Adrenal gland (tissue), 5 donors: ENCODE results near the gene KIF26A.

ENCODE experiments used
- POLR2A ChIP-seq, 2 donors: fragments of 450-650 bp; IDR thresholded peaks; one replicate each; pipeline ENCODE4 v1.6.1; 2017; ENCODE audit warnings: antibody characterized with exemption in 2 of 2, mild to moderate bottlenecking in 2 of 2, moderate library complexity in 1 of 2
- TF ChIP-seq, protein P1 (sequence below), 6 experiments: fragments of 450-650 bp in 4 of 6; fragments of 200-600 bp in 2 of 6; sonication (generic) in 1 of 6; IDR thresholded peaks; 1 replicate in 5 of 6; 2 replicates in 1 of 6; pipeline versions ENCODE4 v1.5.1 to v1.8.0; 2016 to 2021; ENCODE audit warnings: antibody characterized with exemption in 6 of 6, mild to moderate bottlenecking in 2 of 6, moderate library complexity in 1 of 6
- donor health status: DM: no; HTN: no; CAD: no.

GRCh38 chr14:104091061-104091926, 47.1 kb upstream of the KIF26A start:
- TF ChIP-seq, protein P1, sequence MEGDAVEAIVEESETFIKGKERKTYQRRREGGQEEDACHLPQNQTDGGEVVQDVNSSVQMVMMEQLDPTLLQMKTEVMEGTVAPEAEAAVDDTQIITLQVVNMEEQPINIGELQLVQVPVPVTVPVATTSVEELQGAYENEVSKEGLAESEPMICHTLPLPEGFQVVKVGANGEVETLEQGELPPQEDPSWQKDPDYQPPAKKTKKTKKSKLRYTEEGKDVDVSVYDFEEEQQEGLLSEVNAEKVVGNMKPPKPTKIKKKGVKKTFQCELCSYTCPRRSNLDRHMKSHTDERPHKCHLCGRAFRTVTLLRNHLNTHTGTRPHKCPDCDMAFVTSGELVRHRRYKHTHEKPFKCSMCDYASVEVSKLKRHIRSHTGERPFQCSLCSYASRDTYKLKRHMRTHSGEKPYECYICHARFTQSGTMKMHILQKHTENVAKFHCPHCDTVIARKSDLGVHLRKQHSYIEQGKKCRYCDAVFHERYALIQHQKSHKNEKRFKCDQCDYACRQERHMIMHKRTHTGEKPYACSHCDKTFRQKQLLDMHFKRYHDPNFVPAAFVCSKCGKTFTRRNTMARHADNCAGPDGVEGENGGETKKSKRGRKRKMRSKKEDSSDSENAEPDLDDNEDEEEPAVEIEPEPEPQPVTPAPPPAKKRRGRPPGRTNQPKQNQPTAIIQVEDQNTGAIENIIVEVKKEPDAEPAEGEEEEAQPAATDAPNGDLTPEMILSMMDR (IDR thresholded peaks at IDR 0.05) = no peak
- no peak for TF ChIP-seq POLR2A (IDR thresholded peaks at IDR 0.05)
